ENCODE results near the gene IFNA5. TPM values are rescaled to one million over a fixed set of nuclear protein-coding genes. Genes with fewer than 3 reads are reported as not detected.

Gene IFNA5
- total RNA-seq: not detected in 2 replicates

- ChIA-PET POLR2A (no interaction called here), CTCF (no interaction called here)
- ATAC-seq (ENCODE audit: low read depth) (no peak), DNase-seq (no peak)
- Mint-ChIP-seq H3K27ac (no peak within 1 kb of the TSS), H3K27me3 (peaks cover 33% of the 10 kb centered on the region), H3K4me3 (no peak within 1 kb of the TSS), H3K9me3 (no peaks in the 10 kb centered on the region), H3K36me3 (ENCODE audit: low read depth) (no peaks in the 10 kb centered on the region), H3K4me1 (no peaks in the 10 kb centered on the region)
- intact Hi-C loops (cut with micrococcal nuclease): no loop called here
- TF ChIP-seq CTCF (IDR thresholded peaks at IDR 0.05): no peak
These were observed at the start of gene IFNA5 for GRCh38 chr9:21305213-21305612. Gene IFNA5 (minus strand): TSS chr9:21305313. CDS start chr9:21305256, 57 bp downstream.

GRCh38 chr9:21350787-21351186 is 45.7 kb upstream of the IFNA5 start, which contains the start of gene IFNA6:
Gene IFNA6 (minus strand): TSS chr9:21350887. CDS start chr9:21350887, 0 bp downstream.
- no peaks in the 10 kb centered on the region for H3K4me1 Mint-ChIP-seq
- no peak for ATAC-seq (ENCODE audit: low read depth)
- intact Hi-C loops (cut with micrococcal nuclease): no loop called here
- H3K27ac Mint-ChIP-seq: no peak within 1 kb of the TSS
- ChIA-PET POLR2A (no interaction called here), CTCF (no interaction called here)
- peaks cover 9% of the 10 kb centered on the region for H3K9me3 Mint-ChIP-seq
- no peak for DNase-seq
- TF ChIP-seq CTCF (IDR thresholded peaks at IDR 0.05): no peak
- H3K27me3 Mint-ChIP-seq: peaks cover 41% of the 10 kb centered on the region
- H3K36me3 Mint-ChIP-seq (ENCODE audit: low read depth): no peaks in the 10 kb centered on the region
- H3K4me3 Mint-ChIP-seq: no peak within 1 kb of the TSS

DNA sequence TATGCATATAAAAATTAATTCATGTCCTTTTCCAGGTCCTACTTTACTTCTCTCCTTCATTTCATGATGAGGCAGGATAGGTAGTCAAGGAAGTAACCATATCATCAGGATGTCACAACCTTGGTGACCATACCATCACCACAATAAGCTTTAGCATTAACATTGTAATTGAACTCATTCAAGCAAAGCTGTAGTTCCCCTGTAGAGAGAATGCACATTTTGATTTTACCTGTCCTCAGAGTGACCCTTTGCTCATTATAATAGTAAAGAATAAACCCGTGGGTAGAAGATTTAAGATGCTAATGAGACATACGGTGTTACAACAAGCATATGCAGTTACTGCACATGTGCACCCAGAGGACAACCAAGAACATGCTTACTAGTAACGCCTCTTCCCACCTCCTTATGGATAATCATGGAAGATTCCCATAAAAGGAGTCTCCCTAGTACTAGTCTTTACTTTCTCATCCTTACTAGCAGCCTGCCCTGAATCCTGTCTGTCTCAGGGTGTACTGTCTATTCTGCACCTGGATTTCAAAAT is 43.4 kb upstream of the IFNA5 start:
- POLR2A ChIA-PET: no interaction called here
- no peak for TF ChIP-seq CTCF (IDR thresholded peaks at IDR 0.05)
- no peak for DNase-seq
- ATAC-seq (ENCODE audit: low read depth): no peak
- H3K4me3 Mint-ChIP-seq: no peak overlapping the region
- intact Hi-C loops (cut with micrococcal nuclease): no loop called here
- no peak overlapping the region for H3K27ac Mint-ChIP-seq
- peaks cover 6% of the 10 kb centered on the region for H3K4me1 Mint-ChIP-seq
- CTCF ChIA-PET: no interaction called here
- no peaks in the 10 kb centered on the region for H3K36me3 Mint-ChIP-seq (ENCODE audit: low read depth)
- no peaks in the 10 kb centered on the region for H3K9me3 Mint-ChIP-seq
- H3K27me3 Mint-ChIP-seq: peaks cover 44% of the 10 kb centered on the region

GRCh38 chr9:21340735-21341134 is 35.6 kb upstream of the IFNA5 start:
- Mint-ChIP-seq H3K27ac (no peak overlapping the region), H3K4me3 (no peak overlapping the region), H3K4me1 (peaks cover 10% of the 10 kb centered on the region), H3K9me3 (no peaks in the 10 kb centered on the region), H3K36me3 (ENCODE audit: low read depth) (no peaks in the 10 kb centered on the region), H3K27me3 (peaks cover 49% of the 10 kb centered on the region)
- intact Hi-C loops (cut with micrococcal nuclease): no loop called here
- CTCF ChIA-PET: interaction anchor here (1.1 to 1.3 kb wide), 2 partner anchors 11 to 55 kb away, joined by 3 to 5 read pairs; no protein-coding TSS in a partner anchor
- POLR2A ChIA-PET: no interaction called here
- ATAC-seq (ENCODE audit: low read depth) (no peak), DNase-seq (no peak)
- no peak for TF ChIP-seq CTCF (IDR thresholded peaks at IDR 0.05)

DNA sequence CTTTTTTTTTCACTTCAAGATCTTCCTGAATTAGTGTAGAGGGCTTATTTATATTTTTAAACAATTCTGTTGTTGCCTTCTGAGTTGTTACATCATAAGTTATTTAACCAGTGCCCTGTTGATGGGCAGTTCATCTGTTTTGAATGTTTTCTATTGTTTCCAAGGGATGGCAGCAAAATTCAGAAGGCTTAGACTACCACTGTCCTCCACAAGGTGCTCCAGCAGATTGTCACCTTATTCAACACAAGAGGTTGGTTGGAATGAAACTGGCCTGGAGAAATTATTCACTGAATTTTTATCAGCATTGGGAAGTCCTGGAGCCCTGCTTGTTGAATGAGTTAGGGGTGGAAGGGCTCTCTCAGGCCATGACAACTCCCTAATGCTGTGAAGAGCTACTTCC is 31.3 kb upstream of the IFNA5 start:
- CTCF ChIA-PET: interaction anchor here (1.1 to 1.2 kb wide), 2 partner anchors 10 to 59 kb away, joined by 5 to 6 read pairs; no protein-coding TSS in a partner anchor
- no peak for ATAC-seq (ENCODE audit: low read depth)
- Mint-ChIP-seq H3K36me3 (ENCODE audit: low read depth) (peaks cover 18% of the 10 kb centered on the region), H3K27me3 (peaks cover 15% of the 10 kb centered on the region), H3K27ac (no peak overlapping the region), H3K9me3 (no peaks in the 10 kb centered on the region), H3K4me3 (no peak overlapping the region), H3K4me1 (peaks cover 38% of the 10 kb centered on the region)
- intact Hi-C loops (cut with micrococcal nuclease): loop anchor here (5.0 to 10.0 kb wide), 3 partner anchors 139 to 661 kb away; partner anchors contain the start of gene FOCAD
- DNase-seq: no peak
- no peak for TF ChIP-seq CTCF (IDR thresholded peaks at IDR 0.05)
- POLR2A ChIA-PET: no interaction called here
